Cardiac fibroblast (primary cell): ENCODE results near the gene RNF39.
A peak's percentile ranks its signal among the peaks of the same experiment; 100 is the strongest.
"Not testable (repeated sequence)": the region's sequence is repeated elsewhere in the genome, so short reads cannot be mapped to it uniquely, and the experiment has no call there.

Experiments
- DNase-seq, 2 donors: peaks; one replicate each; pipeline versions ENCODE4 v3.0.0 to v3.0.0-alpha.2; 2010; ENCODE audit warnings: low read depth in 2 of 2
- H3K4me3 ChIP-seq, 2 donors: replicated peaks in 1 of 2; 1 replicate in 1 of 2; 2 replicates in 1 of 2; pipeline ENCODE4 v1.5.1; 2011; ENCODE audit warnings: low read depth in 2 of 2, low read length in 2 of 2, mild to moderate bottlenecking in 2 of 2, moderate library complexity in 1 of 2
- CTCF ChIP-seq: IDR thresholded peaks from one replicate; pipeline ENCODE4 v1.5.1; 2011; ENCODE audit warnings: low read depth, mild to moderate bottlenecking, low read length, inconsistent platforms

RNF39 gene

GRCh38 chr6:30075094-30075789 is at the start of gene RNF39:
RNF39 (minus strand) TSS chr6:30075769; CDS start chr6:30075585, 184 bp downstream.
- peak within 1 kb of the TSS in 1 of 2 donors; percentile 8 for H3K4me3 ChIP-seq
- no peak for TF ChIP-seq CTCF
- no peak for DNase-seq

- no peak for TF ChIP-seq CTCF
- no peak for DNase-seq
- H3K4me3 ChIP-seq, result no peak overlapping the region
These were observed 46.9 kb upstream of the RNF39 start for GRCh38 chr6:30122515-30122914.

- DNase-seq, result no peak
- no peak for TF ChIP-seq CTCF
- no peak overlapping the region for H3K4me3 ChIP-seq
These were observed 46.1 kb upstream of the RNF39 start for GRCh38 chr6:30121446-30122366.

GRCh38 chr6:30118691-30119090 is 43.1 kb upstream of the RNF39 start:
- H3K4me3 ChIP-seq, result not testable (repeated sequence)

GRCh38 chr6:30116724-30117123 is 41.2 kb upstream of the RNF39 start:
- H3K4me3 ChIP-seq, result no peak overlapping the region
- TF ChIP-seq CTCF, result no peak
- no peak for DNase-seq

More at GRCh38 chr6:30118691-30119090, 43.1 kb upstream of the RNF39 start:
- DNase-seq, result not testable (repeated sequence)

GRCh38 chr6:30113841-30114240 is 38.3 kb upstream of the RNF39 start:
- no peak for TF ChIP-seq CTCF
- no peak for DNase-seq

GRCh38 chr6:30113003-30113759 is 37.6 kb upstream of the RNF39 start, which contains the start of gene TRIM31:
TRIM31 (minus strand) TSS chr6:30113090; CDS start chr6:30112805, 285 bp downstream.
- no peak within 1 kb of the TSS for H3K4me3 ChIP-seq
- TF ChIP-seq CTCF, result no peak
- DNase-seq, result no peak

More at GRCh38 chr6:30113841-30114240, 38.3 kb upstream of the RNF39 start:
- no peak overlapping the region for H3K4me3 ChIP-seq
